HepG2 (cell line): ENCODE results near the gene NEDD4L. TPM values are rescaled to one million over a fixed set of nuclear protein-coding genes. Genes with fewer than 3 reads are reported as not detected.

ENCODE experiments used
- CHCHD3 ChIP-seq: sonication (generic); formaldehyde crosslinking; IDR thresholded peaks from 2 replicates; pipeline ENCODE4 v1.8.0; 2022; ENCODE audit warnings: mild to moderate bottlenecking, missing genetic modification reagents, moderate library complexity
- FOXJ3 ChIP-seq: sonication (generic); formaldehyde crosslinking; IDR thresholded peaks from 2 replicates; pipeline ENCODE4 v1.4.0; 2020; ENCODE audit warnings: missing genetic modification reagents, mild to moderate bottlenecking, borderline replicate concordance
- HHEX ChIP-seq: IDR thresholded peaks from 2 replicates; pipeline ENCODE4 v1.6.1; 2016; ENCODE audit warnings: control low read depth
- IRX3 ChIP-seq: sonication (generic); formaldehyde crosslinking; IDR thresholded peaks from 2 replicates; pipeline ENCODE4 v1.8.1; 2023; ENCODE audit warnings: mild to moderate bottlenecking, low read depth, missing genetic modification reagents, borderline replicate concordance
- NCOR1 ChIP-seq: fragments of 200-600 bp; sonication (generic); IDR thresholded peaks from 2 replicates; pipeline ENCODE4 v1.7.0; 2017; ENCODE audit warnings: antibody characterized with exemption, low read length, borderline replicate concordance
- NFKB2 ChIP-seq: sonication (generic); formaldehyde crosslinking; IDR thresholded peaks from 2 replicates; pipeline ENCODE4 v1.4.0; 2020; ENCODE audit warnings: missing genetic modification reagents, borderline replicate concordance
- PCBP2 ChIP-seq: fragments of 200-400 bp; formaldehyde crosslinking; optimal IDR thresholded peaks from 2 replicates; pipeline ENCODE3; 2018; ENCODE audit warnings: low read length, low read depth; ENCODE audit not compliant: poor library complexity, severe bottlenecking
- RAD21 ChIP-seq: fragments of 450-650 bp; formaldehyde crosslinking; IDR thresholded peaks from 2 replicates; pipeline ENCODE4 v1.5.0; 2020; ENCODE audit warnings: mild to moderate bottlenecking
- XBP1 ChIP-seq: sonication (generic); formaldehyde crosslinking; IDR thresholded peaks from 2 replicates; pipeline ENCODE4 v1.5.0; 2020; ENCODE audit warnings: missing genetic modification reagents
- ZNF3 ChIP-seq: IDR thresholded peaks from 2 replicates; pipeline ENCODE4 v1.7.0; 2017; ENCODE audit warnings: inconsistent platforms
- ZNF563 ChIP-seq: sonication (generic); formaldehyde crosslinking; IDR thresholded peaks from 2 replicates; pipeline ENCODE4 v1.8.0; 2022; ENCODE audit warnings: mild to moderate bottlenecking, moderate library complexity, missing genetic modification reagents
- ZNF652 ChIP-seq: IDR thresholded peaks from 2 replicates; pipeline ENCODE4 v1.6.1; 2016; ENCODE audit warnings: low read depth, borderline replicate concordance
- ZNF674 ChIP-seq: sonication (generic); formaldehyde crosslinking; IDR thresholded peaks from 2 replicates; pipeline ENCODE4 v1.5.0; 2020; ENCODE audit warnings: low read depth, mild to moderate bottlenecking, missing genetic modification reagents
- ZNF703 ChIP-seq: sonication (generic); formaldehyde crosslinking; IDR thresholded peaks from 2 replicates; pipeline ENCODE4 v1.5.1; 2020; ENCODE audit warnings: missing genetic modification reagents, mild to moderate bottlenecking, moderate library complexity, borderline replicate concordance
- ZNF737 ChIP-seq: sonication (generic); formaldehyde crosslinking; IDR thresholded peaks from 2 replicates; pipeline ENCODE4 v1.5.0; 2020; ENCODE audit warnings: missing genetic modification reagents, mild to moderate bottlenecking, borderline replicate concordance
- ZNF75D ChIP-seq: sonication (generic); formaldehyde crosslinking; IDR thresholded peaks from 2 replicates; pipeline ENCODE4 v1.8.1; 2023; ENCODE audit warnings: missing genetic modification reagents, mild to moderate bottlenecking, borderline replicate concordance
- ZSCAN30 ChIP-seq: sonication (generic); formaldehyde crosslinking; IDR thresholded peaks from 2 replicates; pipeline ENCODE4 v1.5.0; 2020; ENCODE audit warnings: mild to moderate bottlenecking, missing genetic modification reagents
- polyA plus RNA-seq, 8 experiments: library from polyadenylated mRNA; depleted of rRNA in 3 of 8; stranded (reverse) in 7 of 8; unstranded in 1 of 8; fragments of >200 nt; fragmentation: Illumina TruSeq in 4 of 8; extraction: Trizol in 4 of 8; gene quantifications; 2 replicates each; pipeline versions ENCODE4 v1.2.1 to v1.2.3, GENCODE V29; 2011 to 2016; ENCODE audit warnings: low read depth in 4 of 8, missing spikeins in 1 of 8, mixed read lengths in 1 of 8; ENCODE audit not compliant: insufficient read depth in 1 of 8
- total RNA-seq, 5 experiments: library from RNA; depleted of rRNA; stranded (reverse); fragments of >200 nt; fragmentation: Illumina TruSeq; extraction: Trizol; gene quantifications; 2 replicates each; pipeline ENCODE4 v1.2.3, GENCODE V29; 2016; ENCODE audit warnings: low read depth in 1 of 5
- TF ChIP-seq, protein P1 (sequence below): sonication (generic); formaldehyde crosslinking; IDR thresholded peaks from 2 replicates; pipeline ENCODE4 v1.4.0; 2020; ENCODE audit warnings: missing genetic modification reagents, mild to moderate bottlenecking, borderline replicate concordance
- TF ChIP-seq, protein P2 (sequence below): sonication (generic); formaldehyde crosslinking; IDR thresholded peaks from 2 replicates; pipeline ENCODE4 v1.8.0; 2022; ENCODE audit warnings: mild to moderate bottlenecking, missing genetic modification reagents
- TF ChIP-seq, protein P3 (sequence below), 2 experiments: sonication (generic) in 1 of 2; formaldehyde crosslinking in 1 of 2; IDR thresholded peaks; 2 replicates each; pipeline versions ENCODE4 v1.4.0 to v1.6.1; 2016 to 2020; ENCODE audit warnings: borderline replicate concordance in 1 of 2, low read depth in 1 of 2, mild to moderate bottlenecking in 1 of 2, missing genetic modification reagents in 1 of 2

Gene NEDD4L
- total and polyA plus RNA-seq, 2 of the 13 experiments (the other 11 are each of a cell fraction or from before 2014, with no cell fraction given) = 168 to 390 TPM

DNA sequence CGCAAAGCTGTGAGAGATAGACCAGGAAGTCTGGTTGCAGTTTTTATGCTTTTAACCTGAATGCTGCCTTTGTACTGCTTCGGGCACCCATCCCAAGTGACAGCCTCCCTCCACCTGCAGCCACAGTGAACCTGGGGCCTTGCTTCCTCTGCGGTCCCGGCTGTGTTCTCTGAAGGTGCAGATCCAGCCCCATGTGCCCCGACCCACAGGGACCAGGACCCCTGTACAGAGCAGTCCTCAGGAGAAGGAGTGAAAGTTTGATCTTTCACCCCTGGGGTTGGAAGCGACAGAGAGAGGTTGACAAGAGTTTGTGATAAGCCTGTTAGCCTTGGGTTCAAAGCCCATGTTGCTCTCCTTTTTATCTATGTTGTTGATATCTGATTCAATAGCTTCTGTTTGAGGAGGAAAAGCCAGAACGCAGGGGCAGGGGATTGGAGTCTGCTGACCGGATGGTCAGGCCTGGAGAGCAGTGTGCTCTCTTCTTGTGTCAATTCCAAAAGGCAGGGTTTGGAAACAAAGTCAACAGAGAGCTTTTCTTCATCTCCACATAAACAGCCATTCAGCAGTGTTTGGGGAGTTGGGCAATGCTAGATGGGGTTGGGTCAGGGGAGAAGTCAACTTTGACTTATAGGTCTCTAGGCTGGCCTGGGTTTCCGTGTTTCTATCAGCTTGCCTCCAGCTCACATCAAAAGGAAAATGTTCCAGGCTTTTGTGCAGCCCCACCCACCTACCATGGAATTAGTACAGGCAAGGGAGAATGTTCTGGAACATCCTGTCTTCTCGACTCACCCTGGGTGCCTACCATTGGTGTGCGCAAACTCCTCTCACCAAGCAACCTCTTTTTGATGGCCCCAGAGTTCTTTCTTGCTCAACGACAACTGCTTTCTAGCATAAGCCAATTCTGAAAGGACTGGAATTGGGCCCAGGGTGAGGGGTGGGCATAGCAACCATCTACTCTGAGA lies 369.9 kb downstream of the NEDD4L start (continued):
- TF ChIP-seq ZNF652 (CRISPR knock-in tag) (peak; percentile 56; the same call in 1 of the 2 replicates), FOXJ3 (CRISPR knock-in tag) (peak; percentile 100), ZNF703 (CRISPR knock-in tag) (peak; percentile 99), ZSCAN30 (peak; percentile 76), NCOR1 (peak; percentile 96), CHCHD3 (CRISPR knock-in tag) (no peak), ZNF75D (CRISPR knock-in tag) (no peak), PCBP2 (no peak), IRX3 (CRISPR knock-in tag) (peak; percentile 26), XBP1 (CRISPR knock-in tag) (no peak), ZNF563 (peak; percentile 22; the same call in 1 of the 2 replicates), ZNF3 (CRISPR knock-in tag) (peak; percentile 55; the same call in 1 of the 2 replicates), ZNF737 (CRISPR knock-in tag) (0 out of 2 replicates have a peak, but pooled peaks have one; percentile 24), ZNF674 (CRISPR knock-in tag) (no peak), RAD21 (CRISPR knock-in tag) (peak; percentile 59), NFKB2 (CRISPR knock-in tag) (0 out of 2 replicates have a peak, but pooled peaks have one; percentile 5), HHEX (CRISPR knock-in tag) (peak; percentile 90)
- TF ChIP-seq, protein P1, sequence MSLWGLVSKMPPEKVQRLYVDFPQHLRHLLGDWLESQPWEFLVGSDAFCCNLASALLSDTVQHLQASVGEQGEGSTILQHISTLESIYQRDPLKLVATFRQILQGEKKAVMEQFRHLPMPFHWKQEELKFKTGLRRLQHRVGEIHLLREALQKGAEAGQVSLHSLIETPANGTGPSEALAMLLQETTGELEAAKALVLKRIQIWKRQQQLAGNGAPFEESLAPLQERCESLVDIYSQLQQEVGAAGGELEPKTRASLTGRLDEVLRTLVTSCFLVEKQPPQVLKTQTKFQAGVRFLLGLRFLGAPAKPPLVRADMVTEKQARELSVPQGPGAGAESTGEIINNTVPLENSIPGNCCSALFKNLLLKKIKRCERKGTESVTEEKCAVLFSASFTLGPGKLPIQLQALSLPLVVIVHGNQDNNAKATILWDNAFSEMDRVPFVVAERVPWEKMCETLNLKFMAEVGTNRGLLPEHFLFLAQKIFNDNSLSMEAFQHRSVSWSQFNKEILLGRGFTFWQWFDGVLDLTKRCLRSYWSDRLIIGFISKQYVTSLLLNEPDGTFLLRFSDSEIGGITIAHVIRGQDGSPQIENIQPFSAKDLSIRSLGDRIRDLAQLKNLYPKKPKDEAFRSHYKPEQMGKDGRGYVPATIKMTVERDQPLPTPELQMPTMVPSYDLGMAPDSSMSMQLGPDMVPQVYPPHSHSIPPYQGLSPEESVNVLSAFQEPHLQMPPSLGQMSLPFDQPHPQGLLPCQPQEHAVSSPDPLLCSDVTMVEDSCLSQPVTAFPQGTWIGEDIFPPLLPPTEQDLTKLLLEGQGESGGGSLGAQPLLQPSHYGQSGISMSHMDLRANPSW (CRISPR knock-in tag) = peak; percentile 99
- TF ChIP-seq, protein P2, sequence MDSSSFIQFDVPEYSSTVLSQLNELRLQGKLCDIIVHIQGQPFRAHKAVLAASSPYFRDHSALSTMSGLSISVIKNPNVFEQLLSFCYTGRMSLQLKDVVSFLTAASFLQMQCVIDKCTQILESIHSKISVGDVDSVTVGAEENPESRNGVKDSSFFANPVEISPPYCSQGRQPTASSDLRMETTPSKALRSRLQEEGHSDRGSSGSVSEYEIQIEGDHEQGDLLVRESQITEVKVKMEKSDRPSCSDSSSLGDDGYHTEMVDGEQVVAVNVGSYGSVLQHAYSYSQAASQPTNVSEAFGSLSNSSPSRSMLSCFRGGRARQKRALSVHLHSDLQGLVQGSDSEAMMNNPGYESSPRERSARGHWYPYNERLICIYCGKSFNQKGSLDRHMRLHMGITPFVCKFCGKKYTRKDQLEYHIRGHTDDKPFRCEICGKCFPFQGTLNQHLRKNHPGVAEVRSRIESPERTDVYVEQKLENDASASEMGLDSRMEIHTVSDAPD (CRISPR knock-in tag) = peak; percentile 82
- TF ChIP-seq, protein P3, sequence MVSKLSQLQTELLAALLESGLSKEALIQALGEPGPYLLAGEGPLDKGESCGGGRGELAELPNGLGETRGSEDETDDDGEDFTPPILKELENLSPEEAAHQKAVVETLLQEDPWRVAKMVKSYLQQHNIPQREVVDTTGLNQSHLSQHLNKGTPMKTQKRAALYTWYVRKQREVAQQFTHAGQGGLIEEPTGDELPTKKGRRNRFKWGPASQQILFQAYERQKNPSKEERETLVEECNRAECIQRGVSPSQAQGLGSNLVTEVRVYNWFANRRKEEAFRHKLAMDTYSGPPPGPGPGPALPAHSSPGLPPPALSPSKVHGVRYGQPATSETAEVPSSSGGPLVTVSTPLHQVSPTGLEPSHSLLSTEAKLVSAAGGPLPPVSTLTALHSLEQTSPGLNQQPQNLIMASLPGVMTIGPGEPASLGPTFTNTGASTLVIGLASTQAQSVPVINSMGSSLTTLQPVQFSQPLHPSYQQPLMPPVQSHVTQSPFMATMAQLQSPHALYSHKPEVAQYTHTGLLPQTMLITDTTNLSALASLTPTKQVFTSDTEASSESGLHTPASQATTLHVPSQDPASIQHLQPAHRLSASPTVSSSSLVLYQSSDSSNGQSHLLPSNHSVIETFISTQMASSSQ (IDR thresholded peaks at IDR 0.05; ENCODE audit: low read depth) = peak; percentile 97
- TF ChIP-seq, protein P3 (CRISPR knock-in tag; IDR thresholded peaks at IDR 0.05; ENCODE audit: borderline replicate concordance) = peak; percentile 99
